HepG2 (cell line): ENCODE measurements around the gene TSPAN15. TPM values are rescaled to one million over a fixed set of nuclear protein-coding genes. Genes with fewer than 3 reads are reported as not detected.

Experiments
- CENPX ChIP-seq: sonication (generic); formaldehyde crosslinking; IDR thresholded peaks from 2 replicates; pipeline ENCODE4 v1.9.0; 2021; ENCODE audit warnings: mild to moderate bottlenecking, missing genetic modification reagents, moderate library complexity
- CTCF ChIP-seq: sonication (generic); formaldehyde crosslinking; IDR thresholded peaks from 2 replicates; pipeline ENCODE4 v1.5.0; 2020; ENCODE audit warnings: mild to moderate bottlenecking, missing genetic modification reagents, moderate library complexity
- EP300 ChIP-seq, 3 experiments: sonication (generic) in 1 of 3; formaldehyde crosslinking in 1 of 3; IDR thresholded peaks; 2 replicates each; pipeline versions ENCODE4 v1.5.1 to v1.6.1; 2011 to 2020; ENCODE audit warnings: low read depth in 2 of 3, low read length in 2 of 3, borderline replicate concordance in 1 of 3, improper control_type of control experiment in 1 of 3, mild to moderate bottlenecking in 1 of 3, missing genetic modification reagents in 1 of 3, moderate library complexity in 1 of 3
- HHEX ChIP-seq: IDR thresholded peaks from 2 replicates; pipeline ENCODE4 v1.6.1; 2016; ENCODE audit warnings: control low read depth
- JDP2 ChIP-seq: sonication (generic); formaldehyde crosslinking; IDR thresholded peaks from 2 replicates; pipeline ENCODE4 v1.8.1; 2022; ENCODE audit warnings: missing genetic modification reagents, borderline replicate concordance
- KMT2B ChIP-seq: IDR thresholded peaks from 2 replicates; pipeline ENCODE4 v1.6.1; 2016; ENCODE audit warnings: missing genetic modification reagents, missing compliant biosample characterization
- LCORL ChIP-seq, 2 experiments: fragments of 450-650 bp in 1 of 2; sonication (generic) in 1 of 2; formaldehyde crosslinking in 1 of 2; IDR thresholded peaks; 2 replicates each; pipeline versions ENCODE4 v1.5.0 to v1.6.1; 2017 to 2020; ENCODE audit warnings: antibody characterized with exemption in 1 of 2, missing genetic modification reagents in 1 of 2
- MAZ ChIP-seq, 2 experiments: sonication (generic) in 1 of 2; formaldehyde crosslinking in 1 of 2; IDR thresholded peaks; 2 replicates each; pipeline versions ENCODE4 v1.5.0 to v1.6.1; 2012 to 2020; ENCODE audit warnings: low read depth in 2 of 2, mild to moderate bottlenecking in 2 of 2, borderline replicate concordance in 1 of 2, improper control_type of control experiment in 1 of 2, low read length in 1 of 2, missing genetic modification reagents in 1 of 2, moderate library complexity in 1 of 2
- MBNL3 ChIP-seq: fragments of 250-450 bp; sonication (Bioruptor Pico); conservative IDR thresholded peaks from 2 replicates; pipeline ENCODE4 v1.8.0; 2022; ENCODE audit warnings: mild to moderate bottlenecking, inconsistent platforms
- MED1 ChIP-seq: sonication (generic); formaldehyde crosslinking; IDR thresholded peaks from 2 replicates; pipeline ENCODE4 v1.4.0; 2020; ENCODE audit warnings: missing genetic modification reagents
- NKX3-1 ChIP-seq: sonication (generic); formaldehyde crosslinking; IDR thresholded peaks from 2 replicates; pipeline ENCODE4 v1.5.0; 2020; ENCODE audit warnings: missing genetic modification reagents
- PBX2 ChIP-seq: IDR thresholded peaks from 2 replicates; pipeline ENCODE4 v1.6.1; 2016; ENCODE audit warnings: control low read depth
- REPIN1 ChIP-seq: sonication (generic); formaldehyde crosslinking; IDR thresholded peaks from 2 replicates; pipeline ENCODE4 v1.8.0; 2022; ENCODE audit warnings: missing genetic modification reagents, low read depth, mild to moderate bottlenecking, borderline replicate concordance
- RFX5 ChIP-seq: IDR thresholded peaks from 2 replicates; pipeline ENCODE4 v1.6.1; 2011; ENCODE audit warnings: low read depth, low read length, improper control_type of control experiment
- SP5 ChIP-seq: IDR thresholded peaks from 2 replicates; pipeline ENCODE4 v1.6.1; 2016; ENCODE audit warnings: low read depth, borderline replicate concordance
- TEAD3 ChIP-seq: optimal IDR thresholded peaks from 2 replicates; pipeline ENCODE3; 2016; ENCODE audit warnings: borderline replicate concordance
- THAP11 ChIP-seq: IDR thresholded peaks from 2 replicates; pipeline ENCODE4 v1.6.1; 2016; ENCODE audit warnings: missing biosample characterization, missing genetic modification reagents
- ZFP36 ChIP-seq: fragments of 150-350 bp; IDR thresholded peaks from 2 replicates; pipeline ENCODE4 v1.6.1; 2018; ENCODE audit warnings: borderline replicate concordance, low read length, low read depth; ENCODE audit not compliant: partially characterized antibody
- ZFP36L1 ChIP-seq: sonication (generic); formaldehyde crosslinking; IDR thresholded peaks from 2 replicates; pipeline ENCODE4 v1.8.0; 2022; ENCODE audit warnings: mild to moderate bottlenecking, missing genetic modification reagents, moderate library complexity
- ZFY ChIP-seq: sonication (generic); formaldehyde crosslinking; IDR thresholded peaks from 2 replicates; pipeline ENCODE4 v1.4.0; 2020; ENCODE audit warnings: missing genetic modification reagents
- ZNF557 ChIP-seq: sonication (generic); formaldehyde crosslinking; IDR thresholded peaks from 2 replicates; pipeline ENCODE4 v1.4.0; 2020; ENCODE audit warnings: missing genetic modification reagents
- ZNF737 ChIP-seq: sonication (generic); formaldehyde crosslinking; IDR thresholded peaks from 2 replicates; pipeline ENCODE4 v1.5.0; 2020; ENCODE audit warnings: missing genetic modification reagents, mild to moderate bottlenecking, borderline replicate concordance
- ZNF766 ChIP-seq: sonication (generic); formaldehyde crosslinking; IDR thresholded peaks from 2 replicates; pipeline ENCODE4 v1.5.0; 2020; ENCODE audit warnings: missing genetic modification reagents, borderline replicate concordance
- ZNF816 ChIP-seq: sonication (generic); formaldehyde crosslinking; IDR thresholded peaks from 2 replicates; pipeline ENCODE4 v1.8.0; 2022; ENCODE audit warnings: missing genetic modification reagents, mild to moderate bottlenecking, borderline replicate concordance
- ZSCAN9 ChIP-seq: IDR thresholded peaks from 2 replicates; pipeline ENCODE4 v1.6.1; 2016; ENCODE audit warnings: borderline replicate concordance
- ZZZ3 ChIP-seq: sonication (generic); formaldehyde crosslinking; IDR thresholded peaks from 2 replicates; pipeline ENCODE4 v1.4.0; 2020; ENCODE audit warnings: missing genetic modification reagents, mild to moderate bottlenecking, borderline replicate concordance
- polyA plus RNA-seq, 8 experiments: library from polyadenylated mRNA; depleted of rRNA in 3 of 8; stranded (reverse) in 7 of 8; unstranded in 1 of 8; fragments of >200 nt; fragmentation: Illumina TruSeq in 4 of 8; extraction: Trizol in 4 of 8; gene quantifications; 2 replicates each; pipeline versions ENCODE4 v1.2.1 to v1.2.3, GENCODE V29; 2011 to 2016; ENCODE audit warnings: low read depth in 4 of 8, missing spikeins in 1 of 8, mixed read lengths in 1 of 8; ENCODE audit not compliant: insufficient read depth in 1 of 8
- total RNA-seq, 5 experiments: library from RNA; depleted of rRNA; stranded (reverse); fragments of >200 nt; fragmentation: Illumina TruSeq; extraction: Trizol; gene quantifications; 2 replicates each; pipeline ENCODE4 v1.2.3, GENCODE V29; 2016; ENCODE audit warnings: low read depth in 1 of 5

The TSPAN15 gene
- total and polyA plus RNA-seq, 2 of the 13 experiments (the other 11 are each of a cell fraction or from before 2014, with no cell fraction given) = 0.27 to 3.2 TPM

- TF ChIP-seq NKX3-1 (CRISPR knock-in tag) (0 out of 2 replicates have a peak, but pooled peaks have one; percentile 43), CTCF (CRISPR knock-in tag) (peak; percentile 79), RFX5 (no peak), ZFP36 (no peak), SP5 (peak; percentile 23; the same call in 1 of the 2 replicates), JDP2 (CRISPR knock-in tag) (no peak), MAZ (IDR thresholded peaks at IDR 0.05; ENCODE audit: borderline replicate concordance, low read depth, low read length) (peak; percentile 79; the same call in 1 of the 2 replicates), MAZ (CRISPR knock-in tag; IDR thresholded peaks at IDR 0.05; ENCODE audit: low read depth) (0 out of 2 replicates have a peak, but pooled peaks have one; percentile 40), KMT2B (CRISPR knock-in tag) (0 out of 2 replicates have a peak, but pooled peaks have one; percentile 21), ZSCAN9 (peak; percentile 58; the same call in 1 of the 2 replicates), ZNF766 (CRISPR knock-in tag) (0 out of 2 replicates have a peak, but pooled peaks have one; percentile 19), ZFY (CRISPR knock-in tag) (peak; percentile 38; the same call in 1 of the 2 replicates), ZFP36L1 (CRISPR knock-in tag) (no peak), CENPX (no peak), REPIN1 (CRISPR knock-in tag) (0 out of 2 replicates have a peak, but pooled peaks have one; percentile 26), MED1 (CRISPR knock-in tag) (no peak; the same call in 1 of the 2 replicates), ZNF737 (no peak), EP300 (IDR thresholded peaks at IDR 0.05; ENCODE audit: low read depth in 2 of 2, low read length in 2 of 2) (no peak), EP300 (CRISPR knock-in tag; IDR thresholded peaks at IDR 0.05; ENCODE audit: borderline replicate concordance) (no peak), MBNL3 (CRISPR knock-in tag) (no peak), TEAD3 (CRISPR knock-in tag) (peak; percentile 50), THAP11 (peak; percentile 44; the same call in 1 of the 2 replicates), ZNF816 (peak; percentile 48; the same call in 1 of the 2 replicates), PBX2 (CRISPR knock-in tag) (no peak), ZZZ3 (CRISPR knock-in tag) (no peak), HHEX (CRISPR knock-in tag) (no peak), ZNF557 (CRISPR knock-in tag) (no peak), LCORL (IDR thresholded peaks at IDR 0.05) (no peak), LCORL (CRISPR knock-in tag; IDR thresholded peaks at IDR 0.05) (0 out of 2 replicates have a peak, but pooled peaks have one; percentile 22)
These were observed 42.7 kb upstream of the TSPAN15 start (continued) for GRCh38 chr10:69408318-69409175.
